Measurements from ENCODE around the gene PEAK3. TPM values are rescaled to one million over a fixed set of nuclear protein-coding genes. Genes with fewer than 3 reads are reported as not detected.

PEAK3 gene
- total RNA-seq, 2 experiments from 2014 or later, result not detected

DNA sequence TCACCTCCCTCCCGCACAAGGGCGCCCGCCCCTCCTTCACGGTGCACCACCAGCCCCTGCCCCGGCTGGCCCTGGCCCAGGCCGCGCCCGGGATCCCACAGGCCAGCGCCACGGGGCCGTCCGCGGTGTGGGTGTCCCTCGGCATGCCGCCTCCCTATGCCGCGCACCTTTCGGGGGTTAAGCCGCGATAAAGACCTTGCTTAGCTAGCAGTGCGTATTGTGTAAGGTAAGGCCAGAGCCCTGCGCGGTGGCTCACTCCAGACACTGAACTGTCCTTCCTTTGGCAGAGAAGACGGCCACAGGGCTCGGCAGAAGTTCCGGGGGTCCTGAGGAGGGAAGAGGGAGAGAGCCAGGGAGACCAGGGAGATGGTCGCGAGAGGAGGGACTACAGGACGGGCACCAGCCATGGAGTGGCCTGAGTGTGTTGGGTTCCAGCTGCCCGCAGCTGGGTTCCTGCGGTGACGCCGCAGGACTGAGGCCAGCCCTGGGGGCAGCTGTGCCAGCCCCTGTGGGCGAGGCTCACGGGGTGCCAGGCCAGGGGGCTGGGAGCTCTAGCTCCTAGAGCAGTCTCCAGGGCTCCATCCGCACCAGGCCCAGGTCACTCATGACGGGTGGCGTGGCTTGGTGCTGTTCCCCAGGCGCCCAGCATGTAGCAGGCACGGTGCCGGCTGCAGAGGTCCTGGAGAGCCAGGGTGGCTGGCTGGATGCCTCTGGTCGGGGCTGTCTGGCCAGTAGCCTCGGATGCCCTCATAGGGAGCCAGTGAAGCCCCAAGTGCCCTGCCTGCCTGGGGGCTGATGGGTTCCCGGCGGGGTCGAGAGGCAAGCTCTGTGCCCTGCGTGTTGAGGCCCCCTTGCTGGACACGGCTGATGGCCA is 53.6 kb downstream of the PEAK3 start:
- H3K27me3 Mint-ChIP-seq, result no peaks in the 10 kb centered on the region
- CTCF ChIA-PET, result no interaction called here
- ATAC-seq (no peak), DNase-seq (no peak)
- POLR2A ChIA-PET, result interaction anchor here (0.6 to 1.2 kb wide), 5 partner anchors 10 to 78 kb away, joined by 3 read pairs; no protein-coding TSS in a partner anchor
- no peak overlapping the region for H3K27ac Mint-ChIP-seq
- H3K4me1 Mint-ChIP-seq (ENCODE audit: low read depth), result peaks cover 10% of the 10 kb centered on the region
- peaks cover 41% of the 10 kb centered on the region for H3K36me3 Mint-ChIP-seq (ENCODE audit: low read depth)
- H3K9me3 Mint-ChIP-seq, result no peaks in the 10 kb centered on the region
- intact Hi-C loops (cut with micrococcal nuclease), result no loop called here
- TF ChIP-seq, protein P1, sequence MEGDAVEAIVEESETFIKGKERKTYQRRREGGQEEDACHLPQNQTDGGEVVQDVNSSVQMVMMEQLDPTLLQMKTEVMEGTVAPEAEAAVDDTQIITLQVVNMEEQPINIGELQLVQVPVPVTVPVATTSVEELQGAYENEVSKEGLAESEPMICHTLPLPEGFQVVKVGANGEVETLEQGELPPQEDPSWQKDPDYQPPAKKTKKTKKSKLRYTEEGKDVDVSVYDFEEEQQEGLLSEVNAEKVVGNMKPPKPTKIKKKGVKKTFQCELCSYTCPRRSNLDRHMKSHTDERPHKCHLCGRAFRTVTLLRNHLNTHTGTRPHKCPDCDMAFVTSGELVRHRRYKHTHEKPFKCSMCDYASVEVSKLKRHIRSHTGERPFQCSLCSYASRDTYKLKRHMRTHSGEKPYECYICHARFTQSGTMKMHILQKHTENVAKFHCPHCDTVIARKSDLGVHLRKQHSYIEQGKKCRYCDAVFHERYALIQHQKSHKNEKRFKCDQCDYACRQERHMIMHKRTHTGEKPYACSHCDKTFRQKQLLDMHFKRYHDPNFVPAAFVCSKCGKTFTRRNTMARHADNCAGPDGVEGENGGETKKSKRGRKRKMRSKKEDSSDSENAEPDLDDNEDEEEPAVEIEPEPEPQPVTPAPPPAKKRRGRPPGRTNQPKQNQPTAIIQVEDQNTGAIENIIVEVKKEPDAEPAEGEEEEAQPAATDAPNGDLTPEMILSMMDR (IDR thresholded peaks at IDR 0.05), result no peak
- no peak overlapping the region for H3K4me3 Mint-ChIP-seq

GRCh38 chr19:2227415-2228156 is 54.4 kb downstream of the PEAK3 start:
- ChIA-PET CTCF (no interaction called here), POLR2A (interaction anchor here (0.7 to 1.1 kb wide), 3 partner anchors 8 to 58 kb away, joined by 3 read pairs; no protein-coding TSS in a partner anchor)
- intact Hi-C loops (cut with micrococcal nuclease), result no loop called here
- Mint-ChIP-seq H3K9me3 (no peaks in the 10 kb centered on the region), H3K4me3 (no peak overlapping the region), H3K36me3 (ENCODE audit: low read depth) (peaks cover 38% of the 10 kb centered on the region), H3K27ac (no peak overlapping the region), H3K27me3 (no peaks in the 10 kb centered on the region), H3K4me1 (ENCODE audit: low read depth) (peaks cover 7% of the 10 kb centered on the region)
- DNase-seq, result no peak
- no peak for ATAC-seq
- TF ChIP-seq, protein P1 (IDR thresholded peaks at IDR 0.05), result no peak

DNA sequence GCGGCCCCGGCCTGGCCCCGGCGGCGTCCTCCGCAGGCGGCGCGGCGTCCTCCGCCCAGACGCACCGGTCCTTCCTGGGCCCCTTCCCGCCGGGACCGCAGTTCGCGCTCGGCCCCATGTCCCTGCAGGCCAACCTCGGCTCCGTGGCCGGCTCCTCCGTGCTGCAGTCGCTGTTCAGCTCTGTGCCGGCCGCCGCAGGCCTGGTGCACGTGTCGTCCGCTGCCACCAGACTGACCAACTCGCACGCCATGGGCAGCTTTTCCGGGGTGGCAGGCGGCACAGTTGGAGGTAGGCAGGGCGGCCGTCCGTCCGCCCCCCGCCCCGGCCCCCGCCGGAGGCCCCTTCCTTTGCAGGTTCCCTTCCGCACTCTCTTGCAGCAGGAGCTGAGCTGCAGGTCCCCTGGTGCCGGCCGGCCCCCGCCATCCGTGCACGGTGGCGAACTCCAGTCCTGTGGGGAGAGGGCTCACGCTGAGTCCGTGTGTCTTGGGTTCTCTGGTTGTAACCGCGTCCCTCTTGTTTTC is 55.1 kb downstream of the PEAK3 start:
- Mint-ChIP-seq H3K4me3 (no peak overlapping the region), H3K9me3 (no peaks in the 10 kb centered on the region), H3K4me1 (ENCODE audit: low read depth) (peaks cover 7% of the 10 kb centered on the region), H3K27me3 (no peaks in the 10 kb centered on the region), H3K27ac (no peak overlapping the region), H3K36me3 (ENCODE audit: low read depth) (peaks cover 38% of the 10 kb centered on the region)
- TF ChIP-seq, protein P1 (IDR thresholded peaks at IDR 0.05), result no peak
- ATAC-seq (no peak), DNase-seq (no peak)
- ChIA-PET CTCF (no interaction called here), POLR2A (interaction anchor here (1.1 kb wide), 1 partner anchor 9 kb away, joined by 3 read pairs; no protein-coding TSS in a partner anchor)
- intact Hi-C loops (cut with micrococcal nuclease), result no loop called here

- TF ChIP-seq, protein P1 (IDR thresholded peaks at IDR 0.05), result no peak
- Mint-ChIP-seq H3K4me1 (ENCODE audit: low read depth) (peaks cover 7% of the 10 kb centered on the region), H3K9me3 (no peaks in the 10 kb centered on the region), H3K27ac (no peak overlapping the region), H3K4me3 (no peak overlapping the region), H3K36me3 (ENCODE audit: low read depth) (peaks cover 33% of the 10 kb centered on the region), H3K27me3 (no peaks in the 10 kb centered on the region)
- DNase-seq (no peak), ATAC-seq (no peak)
- intact Hi-C loops (cut with micrococcal nuclease), result no loop called here
- ChIA-PET CTCF (no interaction called here), POLR2A (interaction anchor here (1.1 kb wide), 1 partner anchor 9 kb away, joined by 3 read pairs; no protein-coding TSS in a partner anchor)
Measured at GRCh38 chr19:2226051-2226839, 55.7 kb downstream of the PEAK3 start.

Data from activated CD8-positive, alpha-beta T cell treated with anti-CD3 and anti-CD28 coated beads for 36 hours (primary cell).